H9 (cell line): ENCODE results near the gene RAP1GAP. TPM values are rescaled to one million over a fixed set of nuclear protein-coding genes. Genes with fewer than 3 reads are reported as not detected.
A peak's percentile ranks its signal among the peaks of the same experiment; 100 is the strongest.

Source experiments
- DNase-seq: peaks from one replicate; pipeline ENCODE4 v3.0.0-alpha.2; 2017
- H2AFZ ChIP-seq: one replicate; pipeline ENCODE4 v1.6.1; 2013; ENCODE audit warnings: mild to moderate bottlenecking, low read length, control low read depth, moderate library complexity
- H2AK5ac ChIP-seq: 2 replicates; pipeline ENCODE4 v1.6.1; 2013; ENCODE audit warnings: low read length, control low read depth, mixed read lengths; ENCODE audit not compliant: insufficient read length
- H2BK120ac ChIP-seq: one replicate; pipeline ENCODE4 v1.6.1; 2013; ENCODE audit warnings: low read depth, mild to moderate bottlenecking, low read length, control low read depth, inconsistent platforms; ENCODE audit not compliant: poor library complexity, severe bottlenecking
- H2BK12ac ChIP-seq: 2 replicates; pipeline ENCODE4 v1.6.1; 2013; ENCODE audit warnings: low read length, control low read depth, mixed read lengths, low read depth; ENCODE audit not compliant: insufficient read length
- H2BK15ac ChIP-seq: 2 replicates; pipeline ENCODE4 v1.6.1; 2013; ENCODE audit warnings: low read depth, low read length, control low read depth
- H2BK20ac ChIP-seq: one replicate; pipeline ENCODE4 v1.6.1; 2013; ENCODE audit warnings: low read depth, mild to moderate bottlenecking, low read length, control low read depth, inconsistent platforms; ENCODE audit not compliant: poor library complexity, severe bottlenecking
- H2BK5ac ChIP-seq: 2 replicates; pipeline ENCODE4 v1.6.1; 2013; ENCODE audit warnings: low read length, control low read depth, mixed read lengths; ENCODE audit not compliant: insufficient read length
- H3K14ac ChIP-seq: 2 replicates; pipeline ENCODE4 v1.6.1; 2013; ENCODE audit warnings: low read length, control low read depth; ENCODE audit not compliant: insufficient read depth
- H3K18ac ChIP-seq: 2 replicates; pipeline ENCODE4 v1.6.1; 2013; ENCODE audit warnings: low read depth, mild to moderate bottlenecking, mixed read lengths, low read length, control low read depth; ENCODE audit not compliant: insufficient read length
- H3K23ac ChIP-seq: 2 replicates; pipeline ENCODE4 v1.6.1; 2013; ENCODE audit warnings: low read length, control low read depth, mixed read lengths, low read depth; ENCODE audit not compliant: insufficient read length
- H3K23me2 ChIP-seq: 2 replicates; pipeline ENCODE4 v1.6.1; 2013; ENCODE audit warnings: low read depth, mild to moderate bottlenecking, mixed read lengths, low read length, control low read depth; ENCODE audit not compliant: insufficient read length, poor library complexity, severe bottlenecking
- H3K27ac ChIP-seq: 2 replicates; pipeline ENCODE4 v1.5.1; 2013; ENCODE audit warnings: low read length, control low read depth, mixed read lengths, low read depth; ENCODE audit not compliant: insufficient read length
- H3K27me3 ChIP-seq: 2 replicates; pipeline ENCODE4 v1.6.1; 2013; ENCODE audit warnings: low read length, control low read depth, inconsistent platforms; ENCODE audit not compliant: insufficient read depth
- H3K4ac ChIP-seq: 2 replicates; pipeline ENCODE4 v1.6.1; 2013; ENCODE audit warnings: low read depth, mild to moderate bottlenecking, control low read depth, inconsistent platforms, low read length, moderate library complexity
- H3K4me1 ChIP-seq: 2 replicates; pipeline ENCODE4 v1.6.1; 2013; ENCODE audit warnings: low read length, control low read depth, inconsistent platforms; ENCODE audit not compliant: insufficient read depth
- H3K4me2 ChIP-seq: 2 replicates; pipeline ENCODE4 v1.6.1; 2013; ENCODE audit warnings: low read length, control low read depth, mixed read lengths; ENCODE audit not compliant: insufficient read length, insufficient read depth
- H3K56ac ChIP-seq: 2 replicates; pipeline ENCODE4 v1.6.1; 2013; ENCODE audit warnings: low read depth, mild to moderate bottlenecking, mixed read lengths, low read length, control low read depth; ENCODE audit not compliant: insufficient read length
- H3K79me1 ChIP-seq: 2 replicates; pipeline ENCODE4 v1.6.1; 2013; ENCODE audit warnings: low read depth, mild to moderate bottlenecking, moderate library complexity, low read length, control low read depth, inconsistent platforms; ENCODE audit not compliant: insufficient read depth, poor library complexity, severe bottlenecking
- H3K79me2 ChIP-seq: 2 replicates; pipeline ENCODE4 v1.6.1; 2013; ENCODE audit warnings: low read length, control low read depth, inconsistent platforms; ENCODE audit not compliant: insufficient read depth
- H3K9ac ChIP-seq: 2 replicates; pipeline ENCODE4 v1.6.1; 2013; ENCODE audit warnings: low read length, control low read depth, mixed read lengths; ENCODE audit not compliant: insufficient read length; ENCODE audit errors: extremely low read depth
- H3K9me3 ChIP-seq: one replicate; pipeline ENCODE4 v1.6.1; 2013; ENCODE audit warnings: low read depth, low read length, inconsistent platforms; ENCODE audit not compliant: control insufficient read depth
- H3T11ph ChIP-seq: one replicate; pipeline ENCODE4 v1.6.1; 2013; ENCODE audit warnings: mild to moderate bottlenecking, low read length, control low read depth, inconsistent platforms
- H4K20me1 ChIP-seq: one replicate; pipeline ENCODE4 v1.6.1; 2013; ENCODE audit not compliant: control insufficient read depth, insufficient read length, insufficient read depth
- H4K5ac ChIP-seq: 2 replicates; pipeline ENCODE4 v1.6.1; 2013; ENCODE audit warnings: low read depth, mild to moderate bottlenecking, mixed read lengths, low read length, control low read depth; ENCODE audit not compliant: insufficient read length
- H4K8ac ChIP-seq: replicated peaks from 2 replicates; pipeline ENCODE4 v1.6.1; 2013; ENCODE audit warnings: low read length, control low read depth, mixed read lengths, low read depth; ENCODE audit not compliant: insufficient read length
- H4K91ac ChIP-seq: 2 replicates; pipeline ENCODE4 v1.6.1; 2013; ENCODE audit warnings: low read depth, mild to moderate bottlenecking, moderate library complexity, mixed read lengths, low read length, control low read depth; ENCODE audit not compliant: insufficient read length
- H3K27ac Mint-ChIP-seq, 3 experiments: 2 replicates in 2 of 3; 3 replicates in 1 of 3; pipeline ENCODE4 v1.8.0; 2020 to 2021; ENCODE audit warnings: mixed read lengths in 3 of 3, mild to moderate bottlenecking in 1 of 3, moderate library complexity in 1 of 3
- H3K27me3 Mint-ChIP-seq: 2 replicates; pipeline ENCODE4 v1.8.0; 2021; ENCODE audit warnings: low read depth, mild to moderate bottlenecking, moderate library complexity, mixed read lengths
- H3K36me3 Mint-ChIP-seq, 3 experiments: 2 replicates in 2 of 3; 3 replicates in 1 of 3; pipeline ENCODE4 v1.8.0; 2020 to 2021; ENCODE audit warnings: low read depth in 3 of 3, mixed read lengths in 3 of 3; ENCODE audit not compliant: insufficient read depth in 1 of 3
- H3K4me1 Mint-ChIP-seq, 2 experiments: 2 replicates each; pipeline ENCODE4 v1.8.0; 2020; ENCODE audit warnings: mixed read lengths in 2 of 2
- H3K4me3 Mint-ChIP-seq, 2 experiments: 2 replicates in 1 of 2; 3 replicates in 1 of 2; pipeline ENCODE4 v1.8.0; 2020 to 2021; ENCODE audit warnings: mild to moderate bottlenecking in 2 of 2, mixed read lengths in 2 of 2, moderate library complexity in 1 of 2
- H3K9me3 Mint-ChIP-seq, 2 experiments: 2 replicates in 1 of 2; 3 replicates in 1 of 2; pipeline ENCODE4 v1.8.0; 2020; ENCODE audit warnings: mild to moderate bottlenecking in 2 of 2, mixed read lengths in 2 of 2, moderate library complexity in 1 of 2
- WGBS: extraction: QIAGEN DNeasy Blood & Tissue Kit; methylation state at CpG from one replicate; pipeline ENCODE4 v1.1.7; 2013; ENCODE audit warnings: missing lambda C conversion rate, low lambda C conversion rate, mixed read lengths; ENCODE audit not compliant: insufficient read length; ENCODE audit errors: extremely low coverage; 5-methylcytosine and 5-hydroxymethylcytosine counted together
- total RNA-seq: library from RNA; stranded (reverse); gene quantifications from 2 replicates; pipeline ENCODE4 v1.2.1, GENCODE V29; 2021
- TF ChIP-seq, protein P1 (sequence below): fragments of 200-600 bp; sonication (generic); conservative IDR thresholded peaks from 3 replicates; pipeline ENCODE4 v1.8.0; 2021; ENCODE audit warnings: antibody characterized with exemption, mild to moderate bottlenecking

RAP1GAP gene
- total RNA-seq, 1 experiment from 2014 or later, result 7.9 TPM

- no peak overlapping the region for H2AFZ ChIP-seq
- H3K56ac ChIP-seq, result no peak overlapping the region
- no peak overlapping the region for H3K9ac ChIP-seq
- no peaks in the 10 kb centered on the region for H3K79me1 ChIP-seq
- no peaks in the 10 kb centered on the region for H3K79me2 ChIP-seq
- no peak overlapping the region for H3T11ph ChIP-seq
- Mint-ChIP-seq H3K4me1 (peaks cover 16 to 26% of the 10 kb centered on the region in 2 experiments), H3K36me3 (no peaks in the 10 kb centered on the region), H3K4me3 (no peak overlapping the region), H3K27ac (no peak overlapping the region), H3K9me3 (no peaks in the 10 kb centered on the region; a peak in 2 of 5 replicates), H3K27me3 (peaks cover 32% of the 10 kb centered on the region)
- H3K27me3 ChIP-seq, result no peaks in the 10 kb centered on the region; the same call in 1 of the 2 replicates
- H4K91ac ChIP-seq, result no peak overlapping the region
- no peak overlapping the region for H2BK120ac ChIP-seq
- TF ChIP-seq, protein P1, sequence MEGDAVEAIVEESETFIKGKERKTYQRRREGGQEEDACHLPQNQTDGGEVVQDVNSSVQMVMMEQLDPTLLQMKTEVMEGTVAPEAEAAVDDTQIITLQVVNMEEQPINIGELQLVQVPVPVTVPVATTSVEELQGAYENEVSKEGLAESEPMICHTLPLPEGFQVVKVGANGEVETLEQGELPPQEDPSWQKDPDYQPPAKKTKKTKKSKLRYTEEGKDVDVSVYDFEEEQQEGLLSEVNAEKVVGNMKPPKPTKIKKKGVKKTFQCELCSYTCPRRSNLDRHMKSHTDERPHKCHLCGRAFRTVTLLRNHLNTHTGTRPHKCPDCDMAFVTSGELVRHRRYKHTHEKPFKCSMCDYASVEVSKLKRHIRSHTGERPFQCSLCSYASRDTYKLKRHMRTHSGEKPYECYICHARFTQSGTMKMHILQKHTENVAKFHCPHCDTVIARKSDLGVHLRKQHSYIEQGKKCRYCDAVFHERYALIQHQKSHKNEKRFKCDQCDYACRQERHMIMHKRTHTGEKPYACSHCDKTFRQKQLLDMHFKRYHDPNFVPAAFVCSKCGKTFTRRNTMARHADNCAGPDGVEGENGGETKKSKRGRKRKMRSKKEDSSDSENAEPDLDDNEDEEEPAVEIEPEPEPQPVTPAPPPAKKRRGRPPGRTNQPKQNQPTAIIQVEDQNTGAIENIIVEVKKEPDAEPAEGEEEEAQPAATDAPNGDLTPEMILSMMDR, result peak; percentile 57
- H2BK12ac ChIP-seq, result no peak overlapping the region
- H2BK20ac ChIP-seq, result no peak overlapping the region
- no peak overlapping the region for H4K5ac ChIP-seq
- no peak overlapping the region for H2AK5ac ChIP-seq
- no peak overlapping the region for H3K18ac ChIP-seq
- no peak overlapping the region for H3K27ac ChIP-seq
- no peak overlapping the region for H2BK15ac ChIP-seq
- H3K23ac ChIP-seq, result no peak overlapping the region
- no peaks in the 10 kb centered on the region; the same call in 1 of the 2 replicates for H3K4me1 ChIP-seq
- H2BK5ac ChIP-seq, result no peak overlapping the region
- no peak overlapping the region for H3K4me2 ChIP-seq
- H4K8ac ChIP-seq, result no peak overlapping the region
- DNase-seq, result peak; percentile 85
- H3K23me2 ChIP-seq, result peaks cover 11% of the 10 kb centered on the region
- H3K9me3 ChIP-seq, result no peaks in the 10 kb centered on the region
- no CpG with 5 or more reads among the region's 4 CpGs for WGBS
- H4K20me1 ChIP-seq, result peaks cover 3% of the 10 kb centered on the region
- no peak overlapping the region for H3K14ac ChIP-seq
- H3K4ac ChIP-seq, result no peak overlapping the region
These were observed 13.4 kb downstream of the RAP1GAP start for GRCh38 chr1:21655748-21656147.
